GM12891 (cell line): Measurements from ENCODE around the gene NRROS.

Experiments
- PAX5 ChIP-seq: IDR thresholded peaks from 2 replicates; pipeline ENCODE4 v1.6.1; 2011; ENCODE audit warnings: low read length, moderate library complexity, mild to moderate bottlenecking; ENCODE audit not compliant: insufficient read depth, severe bottlenecking
- POLR2A ChIP-seq: IDR thresholded peaks from 2 replicates; pipeline ENCODE4 v1.6.1; 2011; ENCODE audit warnings: low read depth, low read length, control low read depth
- POLR2AphosphoS5 ChIP-seq: IDR thresholded peaks from 2 replicates; pipeline ENCODE4 v1.6.1; 2011; ENCODE audit warnings: low read depth, low read length, control low read depth
- POU2F2 ChIP-seq: IDR thresholded peaks from 2 replicates; pipeline ENCODE4 v1.6.1; 2011; ENCODE audit warnings: low read depth, mild to moderate bottlenecking, control low read depth, low read length, moderate library complexity
- SPI1 ChIP-seq: IDR thresholded peaks from 2 replicates; pipeline ENCODE4 v1.6.1; 2011; ENCODE audit warnings: low read depth, low read length, control low read depth
- TAF1 ChIP-seq: IDR thresholded peaks from 2 replicates; pipeline ENCODE4 v1.6.1; 2011; ENCODE audit warnings: low read depth, low read length, control low read depth

DNA sequence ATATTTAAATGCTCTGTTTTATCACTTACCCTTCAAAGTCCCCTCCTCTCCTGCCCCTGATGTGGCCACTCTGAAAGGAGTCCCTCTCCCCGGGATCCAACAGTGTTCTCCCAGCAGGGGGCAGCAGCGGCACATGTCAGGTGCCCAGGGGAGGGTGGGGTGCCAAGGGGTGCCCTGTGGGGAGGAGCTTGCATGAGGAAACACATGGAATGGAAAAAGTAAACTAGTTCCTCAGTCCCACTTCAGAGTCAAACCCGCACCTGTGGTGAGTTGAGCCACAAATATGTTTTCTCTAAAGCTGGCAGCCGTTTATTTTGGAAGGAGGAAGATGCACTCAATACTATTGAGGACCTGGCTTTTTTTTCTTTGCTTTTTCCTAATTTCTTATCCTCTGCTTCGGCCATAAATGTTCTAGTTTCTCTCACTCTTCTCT, 30.1 kb upstream of the NRROS start:
- no peak for TF ChIP-seq POLR2AphosphoS5
- TF ChIP-seq POLR2A, result no peak
- no peak for TF ChIP-seq TAF1
- TF ChIP-seq POU2F2, result no peak
- no peak for TF ChIP-seq PAX5
- 0 out of 2 replicates have a peak, but pooled peaks have one; percentile 6 for TF ChIP-seq SPI1
